ENCODE results near the gene CHRNA1.

GRCh38 chr2:174716785-174717184 is 47.5 kb downstream of the CHRNA1 start:
- TF ChIP-seq, protein P1, sequence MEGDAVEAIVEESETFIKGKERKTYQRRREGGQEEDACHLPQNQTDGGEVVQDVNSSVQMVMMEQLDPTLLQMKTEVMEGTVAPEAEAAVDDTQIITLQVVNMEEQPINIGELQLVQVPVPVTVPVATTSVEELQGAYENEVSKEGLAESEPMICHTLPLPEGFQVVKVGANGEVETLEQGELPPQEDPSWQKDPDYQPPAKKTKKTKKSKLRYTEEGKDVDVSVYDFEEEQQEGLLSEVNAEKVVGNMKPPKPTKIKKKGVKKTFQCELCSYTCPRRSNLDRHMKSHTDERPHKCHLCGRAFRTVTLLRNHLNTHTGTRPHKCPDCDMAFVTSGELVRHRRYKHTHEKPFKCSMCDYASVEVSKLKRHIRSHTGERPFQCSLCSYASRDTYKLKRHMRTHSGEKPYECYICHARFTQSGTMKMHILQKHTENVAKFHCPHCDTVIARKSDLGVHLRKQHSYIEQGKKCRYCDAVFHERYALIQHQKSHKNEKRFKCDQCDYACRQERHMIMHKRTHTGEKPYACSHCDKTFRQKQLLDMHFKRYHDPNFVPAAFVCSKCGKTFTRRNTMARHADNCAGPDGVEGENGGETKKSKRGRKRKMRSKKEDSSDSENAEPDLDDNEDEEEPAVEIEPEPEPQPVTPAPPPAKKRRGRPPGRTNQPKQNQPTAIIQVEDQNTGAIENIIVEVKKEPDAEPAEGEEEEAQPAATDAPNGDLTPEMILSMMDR (conservative IDR thresholded peaks at IDR 0.05), result no peak
- TF ChIP-seq EZH2 (IDR thresholded peaks at IDR 0.05; ENCODE audit: low read depth), result no peak

Data from PC-9 (cell line).